Right lobe of liver (tissue), 6 donors: ENCODE data around the gene BEND5. TPM values are rescaled to one million over a fixed set of nuclear protein-coding genes. Genes with fewer than 3 reads are reported as not detected.

Experiments
- ATAC-seq, 4 donors: fragments of 200-7000 bp; cut with Tn5 transposase; one replicate each; pipeline ENCODE4 v1.9.1; 2020; ENCODE audit warnings: mild to moderate bottlenecking in 4 of 4, moderate library complexity in 4 of 4
- DNase-seq, 3 donors: peaks; one replicate each; pipeline ENCODE4 v3.0.0-alpha.2; 2020
- H3K27ac ChIP-seq, 3 donors: fragments of 200-600 bp; one replicate each; pipeline ENCODE4 v1.8.0; 2022
- H3K27me3 ChIP-seq, 2 donors: fragments of 200-600 bp; one replicate each; pipeline ENCODE4 v1.8.0; 2022
- H3K36me3 ChIP-seq, 4 donors: fragments of 200-600 bp; sonication (generic) in 1 of 4; one replicate each; pipeline versions ENCODE4 v1.5.1 to v1.8.0; 2017 to 2022; ENCODE audit warnings: control low read depth in 1 of 4
- H3K4me1 ChIP-seq, 4 donors: fragments of 200-600 bp; sonication (generic) in 1 of 4; one replicate each; pipeline versions ENCODE4 v1.5.1 to v1.8.0; 2017 to 2022; ENCODE audit warnings: control low read depth in 1 of 4
- H3K4me3 ChIP-seq, 3 donors: fragments of 200-600 bp; one replicate each; pipeline ENCODE4 v1.8.0; 2022
- H3K9me3 ChIP-seq, 4 donors: fragments of 200-600 bp; sonication (generic) in 1 of 4; one replicate each; pipeline versions ENCODE4 v1.5.1 to v1.8.0; 2017 to 2022; ENCODE audit warnings: control low read depth in 1 of 4
- POLR2A ChIP-seq: fragments of 450-650 bp; IDR thresholded peaks from one replicate; pipeline ENCODE4 v1.6.1; 2017; ENCODE audit warnings: antibody characterized with exemption, mild to moderate bottlenecking
- WGBS: methylation state at CpG from one replicate; pipeline ENCODE4 v1.1.6; 2018; ENCODE audit warnings: low coverage, low lambda C conversion rate; ENCODE audit not compliant: insufficient coverage; ENCODE audit errors: missing lambda C conversion rate; 5-methylcytosine and 5-hydroxymethylcytosine counted together
- intact Hi-C, 2 donors: fragments of 100-400 bp; cut with DNase I; formaldehyde crosslinking; loops; one replicate each; pipeline versions ENCODE4 v1.11.2 to v1.14.1; 2022
- total RNA-seq, 6 experiments: library from RNA; depleted of rRNA in 2 of 6; stranded (reverse); fragments of >200 nt in 2 of 6; fragmentation: NEBNext Ultra II Directional in 3 of 6; extraction: Animal tissue kit (Norgen Biotek cat#: 25700) in 3 of 6; gene quantifications; one replicate each; pipeline versions ENCODE4 v1.1.0 to v1.2.4, GENCODE V29; 2016 to 2023
- TF ChIP-seq, protein P1 (sequence below), 4 donors: fragments of 200-600 bp in 3 of 4; fragments of 450-650 bp in 1 of 4; IDR thresholded peaks; one replicate each; pipeline versions ENCODE4 v1.5.1 to v1.8.0; 2016 to 2022; ENCODE audit warnings: antibody characterized with exemption in 4 of 4, mild to moderate bottlenecking in 2 of 4
- donor health status: DM: no; HTN: yes; CAD: no.
- donor health status: DM: no; HTN: no; CAD: no.
- donor health status: DM: no; HTN: no; CAD: no.
- donor health status: DM: no; HTN: yes; CAD: no.
- donor health status: DM: no; HTN: yes; CAD: no.

BEND5 gene
- total RNA-seq, 6 experiments from 2014 or later = 0.34 to 1.8 (median 0.47) TPM; not detected in 3

GRCh38 chr1:48704736-48705135 is 72.0 kb downstream of the BEND5 start:
- 80% methylated on average over 6 of the region's 6 CpGs for WGBS
- H3K4me3 ChIP-seq = no peak overlapping the region
- H3K36me3 ChIP-seq = no peaks in the 10 kb centered on the region
- TF ChIP-seq, protein P1, sequence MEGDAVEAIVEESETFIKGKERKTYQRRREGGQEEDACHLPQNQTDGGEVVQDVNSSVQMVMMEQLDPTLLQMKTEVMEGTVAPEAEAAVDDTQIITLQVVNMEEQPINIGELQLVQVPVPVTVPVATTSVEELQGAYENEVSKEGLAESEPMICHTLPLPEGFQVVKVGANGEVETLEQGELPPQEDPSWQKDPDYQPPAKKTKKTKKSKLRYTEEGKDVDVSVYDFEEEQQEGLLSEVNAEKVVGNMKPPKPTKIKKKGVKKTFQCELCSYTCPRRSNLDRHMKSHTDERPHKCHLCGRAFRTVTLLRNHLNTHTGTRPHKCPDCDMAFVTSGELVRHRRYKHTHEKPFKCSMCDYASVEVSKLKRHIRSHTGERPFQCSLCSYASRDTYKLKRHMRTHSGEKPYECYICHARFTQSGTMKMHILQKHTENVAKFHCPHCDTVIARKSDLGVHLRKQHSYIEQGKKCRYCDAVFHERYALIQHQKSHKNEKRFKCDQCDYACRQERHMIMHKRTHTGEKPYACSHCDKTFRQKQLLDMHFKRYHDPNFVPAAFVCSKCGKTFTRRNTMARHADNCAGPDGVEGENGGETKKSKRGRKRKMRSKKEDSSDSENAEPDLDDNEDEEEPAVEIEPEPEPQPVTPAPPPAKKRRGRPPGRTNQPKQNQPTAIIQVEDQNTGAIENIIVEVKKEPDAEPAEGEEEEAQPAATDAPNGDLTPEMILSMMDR (IDR thresholded peaks at IDR 0.05) = no peak
- TF ChIP-seq POLR2A = no peak
- H3K4me1 ChIP-seq = no peaks in the 10 kb centered on the region
- H3K27ac ChIP-seq = no peak overlapping the region
- no peaks in the 10 kb centered on the region for H3K9me3 ChIP-seq
- ATAC-seq = no peak
- H3K27me3 ChIP-seq = no peaks in the 10 kb centered on the region
- intact Hi-C loops = no loop called here
- no peak for DNase-seq

GRCh38 chr1:48701445-48701844 is 75.2 kb downstream of the BEND5 start:
- Histone ChIP-seq H3K27ac (no peak overlapping the region), H3K9me3 (no peaks in the 10 kb centered on the region), H3K27me3 (no peaks in the 10 kb centered on the region), H3K4me1 (no peaks in the 10 kb centered on the region), H3K4me3 (no peak overlapping the region), H3K36me3 (no peaks in the 10 kb centered on the region)
- TF ChIP-seq, protein P1 (IDR thresholded peaks at IDR 0.05) = no peak
- no peak for TF ChIP-seq POLR2A
- DNase-seq = no peak
- ATAC-seq = no peak
- 82% methylated on average over 2 of the region's 2 CpGs for WGBS
- intact Hi-C loops = no loop called here

GRCh38 chr1:48697066-48697707 is 79.5 kb downstream of the BEND5 start:
- WGBS = 26% methylated on average over 5 of the region's 5 CpGs
- intact Hi-C loops = loop anchor here (5.0 to 10.0 kb wide), 2 partner anchors 122 to 130 kb away; no protein-coding TSS in a partner anchor
- TF ChIP-seq, protein P1 (IDR thresholded peaks at IDR 0.05) = peak; percentile 82 to 98 (median 96)
- no peak for TF ChIP-seq POLR2A
- DNase-seq (peak; percentile 63 to 77 (median 67)), ATAC-seq (peak; percentile 75 to 92 (median 86))
- no peak overlapping the region for H3K27ac ChIP-seq
- no peaks in the 10 kb centered on the region for H3K9me3 ChIP-seq
- H3K4me3 ChIP-seq = no peak overlapping the region
- H3K36me3 ChIP-seq = no peaks in the 10 kb centered on the region
- H3K27me3 ChIP-seq = no peaks in the 10 kb centered on the region
- H3K4me1 ChIP-seq = peaks cover 0 to 6% (median 0%) of the 10 kb centered on the region in 4 donors

DNA sequence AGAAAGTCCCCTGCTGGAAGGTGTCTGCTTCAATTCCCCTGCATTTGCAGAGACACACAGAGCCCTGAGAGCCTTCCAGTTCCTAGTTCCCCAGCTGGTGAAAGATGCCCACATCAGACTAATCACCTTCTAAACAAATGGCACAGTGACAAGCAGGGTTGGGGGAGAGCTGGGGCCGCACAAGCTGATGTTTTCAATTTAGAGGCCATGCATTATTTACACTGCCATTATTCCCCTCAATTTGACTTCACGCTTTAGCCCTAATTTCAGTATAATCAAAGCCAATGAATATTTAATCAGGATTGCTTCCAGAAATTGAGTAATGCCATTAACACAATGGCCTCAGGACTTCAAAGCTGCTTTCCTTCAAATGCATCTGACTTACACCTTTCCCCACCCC is 81.5 kb downstream of the BEND5 start:
- H3K36me3 ChIP-seq = no peaks in the 10 kb centered on the region
- intact Hi-C loops = loop anchor here (5.0 to 10.0 kb wide), 2 partner anchors 120 to 128 kb away; no protein-coding TSS in a partner anchor
- no peaks in the 10 kb centered on the region for H3K27me3 ChIP-seq
- ATAC-seq (no peak), DNase-seq (no peak)
- H3K4me1 ChIP-seq = peaks cover 0 to 6% (median 0%) of the 10 kb centered on the region in 4 donors
- no peak overlapping the region for H3K27ac ChIP-seq
- H3K9me3 ChIP-seq = no peaks in the 10 kb centered on the region
- no peak overlapping the region for H3K4me3 ChIP-seq
- no peak for TF ChIP-seq POLR2A
- TF ChIP-seq, protein P1 (IDR thresholded peaks at IDR 0.05) = no peak
- WGBS = 83% methylated on average over 2 of the region's 2 CpGs
